ENCODE measurements around the gene RFX6.
A peak's percentile ranks its signal among the peaks of the same experiment; 100 is the strongest.

RFX6 gene

GRCh38 chr6:116932496-116932895, 55.5 kb downstream of the RFX6 start (continued):
- TF ChIP-seq GLI2 (tag by site-specific recombination; IDR thresholded peaks at IDR 0.05; ENCODE audit: borderline replicate concordance, low read depth) (no peak), ZNF214 (tag by site-specific recombination; IDR thresholded peaks at IDR 0.05; ENCODE audit: borderline replicate concordance) (no peak), BCL11B (tag by site-specific recombination; IDR thresholded peaks at IDR 0.05; ENCODE audit: low read depth) (peak; percentile 59; the same call in 1 of the 2 replicates), BCL6B (tag by site-specific recombination; IDR thresholded peaks at IDR 0.05) (peak; percentile 68), ZNF121 (tag by site-specific recombination; IDR thresholded peaks at IDR 0.05) (no peak), TSHZ1 (tag by site-specific recombination; IDR thresholded peaks at IDR 0.05; ENCODE audit: borderline replicate concordance) (peak; percentile 72; the same call in 1 of the 2 replicates), ZNF558 (tag by site-specific recombination; IDR thresholded peaks at IDR 0.05) (no peak), ZNF529 (tag by site-specific recombination; IDR thresholded peaks at IDR 0.05; ENCODE audit: insufficient replicate concordance) (no peak), ZNF561 (tag by site-specific recombination; IDR thresholded peaks at IDR 0.05; ENCODE audit: borderline replicate concordance) (0 out of 2 replicates have a peak, but pooled peaks have one; percentile 23), ZNF302 (tag by site-specific recombination; IDR thresholded peaks at IDR 0.05; ENCODE audit: low read depth) (0 out of 2 replicates have a peak, but pooled peaks have one; percentile 13), ZNF560 (tag by site-specific recombination; IDR thresholded peaks at IDR 0.05; ENCODE audit: borderline replicate concordance) (no peak), ZBTB21 (tag by site-specific recombination; IDR thresholded peaks at IDR 0.05) (no peak), ZNF629 (tag by site-specific recombination; IDR thresholded peaks at IDR 0.05) (peak; percentile 42; the same call in 1 of the 2 replicates), SP2 (tag by site-specific recombination; IDR thresholded peaks at IDR 0.05) (no peak), ZNF16 (tag by site-specific recombination; IDR thresholded peaks at IDR 0.05; ENCODE audit: low read depth) (no peak), ZNF585B (tag by site-specific recombination; IDR thresholded peaks at IDR 0.05) (no peak)
- TF ChIP-seq, protein P1, sequence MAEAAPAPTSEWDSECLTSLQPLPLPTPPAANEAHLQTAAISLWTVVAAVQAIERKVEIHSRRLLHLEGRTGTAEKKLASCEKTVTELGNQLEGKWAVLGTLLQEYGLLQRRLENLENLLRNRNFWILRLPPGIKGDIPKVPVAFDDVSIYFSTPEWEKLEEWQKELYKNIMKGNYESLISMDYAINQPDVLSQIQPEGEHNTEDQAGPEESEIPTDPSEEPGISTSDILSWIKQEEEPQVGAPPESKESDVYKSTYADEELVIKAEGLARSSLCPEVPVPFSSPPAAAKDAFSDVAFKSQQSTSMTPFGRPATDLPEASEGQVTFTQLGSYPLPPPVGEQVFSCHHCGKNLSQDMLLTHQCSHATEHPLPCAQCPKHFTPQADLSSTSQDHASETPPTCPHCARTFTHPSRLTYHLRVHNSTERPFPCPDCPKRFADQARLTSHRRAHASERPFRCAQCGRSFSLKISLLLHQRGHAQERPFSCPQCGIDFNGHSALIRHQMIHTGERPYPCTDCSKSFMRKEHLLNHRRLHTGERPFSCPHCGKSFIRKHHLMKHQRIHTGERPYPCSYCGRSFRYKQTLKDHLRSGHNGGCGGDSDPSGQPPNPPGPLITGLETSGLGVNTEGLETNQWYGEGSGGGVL (tag by site-specific recombination; IDR thresholded peaks at IDR 0.05), result no peak
- TF ChIP-seq, protein P2, sequence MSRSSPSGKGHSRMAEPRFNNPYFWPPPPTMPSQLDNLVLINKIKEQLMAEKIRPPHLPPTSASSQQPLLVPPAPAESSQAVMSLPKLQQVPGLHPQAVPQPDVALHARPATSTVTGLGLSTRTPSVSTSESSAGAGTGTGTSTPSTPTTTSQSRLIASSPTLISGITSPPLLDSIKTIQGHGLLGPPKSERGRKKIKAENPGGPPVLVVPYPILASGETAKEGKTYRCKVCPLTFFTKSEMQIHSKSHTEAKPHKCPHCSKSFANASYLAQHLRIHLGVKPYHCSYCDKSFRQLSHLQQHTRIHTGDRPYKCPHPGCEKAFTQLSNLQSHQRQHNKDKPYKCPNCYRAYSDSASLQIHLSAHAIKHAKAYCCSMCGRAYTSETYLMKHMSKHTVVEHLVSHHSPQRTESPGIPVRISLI (tag by site-specific recombination; IDR thresholded peaks at IDR 0.05), result peak; percentile 77

GRCh38 chr6:116933485-116933884, 56.4 kb downstream of the RFX6 start:
- H3K9me3 ChIP-seq (ENCODE audit: control insufficient read depth, insufficient read depth, low read depth, low read length), result no peaks in the 10 kb centered on the region
- peaks cover 26% of the 10 kb centered on the region for H3K4me1 ChIP-seq (ENCODE audit: control insufficient read depth, insufficient read depth, low read length)
- no peak overlapping the region for H3K4me3 ChIP-seq (ENCODE audit: low read depth, low read length)
- CTCF ChIA-PET, result interaction anchor here (0.6 kb wide), 1 partner anchor 716 kb away, joined by 3 read pairs; no protein-coding TSS in a partner anchor
- no peaks in the 10 kb centered on the region for H3K36me3 ChIP-seq (ENCODE audit: control insufficient read depth in 2 of 2, insufficient read depth in 1 of 2, low read length in 2 of 2)
- H3K27ac ChIP-seq (ENCODE audit: extremely low read depth, low read depth, low read length), result no peak overlapping the region
- POLR2A ChIA-PET, result interaction anchor here (0.5 kb wide), 1 partner anchor 265 kb away, joined by 3 read pairs; no protein-coding TSS in a partner anchor
- no peak for TF ChIP-seq YY1 (tag by site-specific recombination; IDR thresholded peaks at IDR 0.05)
- TF ChIP-seq ZNF2 (tag by site-specific recombination; IDR thresholded peaks at IDR 0.05), result no peak; the same call in 1 of the 2 replicates
- peak; percentile 98 for TF ChIP-seq FEZF1 (tag by site-specific recombination; IDR thresholded peaks at IDR 0.05)
- TF ChIP-seq ZNF623 (tag by site-specific recombination; IDR thresholded peaks at IDR 0.05), result no peak
- no peak for TF ChIP-seq ZNF202 (tag by site-specific recombination; IDR thresholded peaks at IDR 0.05; ENCODE audit: borderline replicate concordance)
- TF ChIP-seq ZSCAN16 (tag by site-specific recombination; IDR thresholded peaks at IDR 0.05), result no peak
- TF ChIP-seq ZNF830 (tag by site-specific recombination; IDR thresholded peaks at IDR 0.05; ENCODE audit: low read depth), result no peak
- TF ChIP-seq ZNF423 (tag by site-specific recombination; IDR thresholded peaks at IDR 0.05), result no peak
- no peak for TF ChIP-seq MEIS1 (CRISPR knock-in tag; IDR thresholded peaks at IDR 0.05; ENCODE audit: borderline replicate concordance)
- TF ChIP-seq, protein P3, sequence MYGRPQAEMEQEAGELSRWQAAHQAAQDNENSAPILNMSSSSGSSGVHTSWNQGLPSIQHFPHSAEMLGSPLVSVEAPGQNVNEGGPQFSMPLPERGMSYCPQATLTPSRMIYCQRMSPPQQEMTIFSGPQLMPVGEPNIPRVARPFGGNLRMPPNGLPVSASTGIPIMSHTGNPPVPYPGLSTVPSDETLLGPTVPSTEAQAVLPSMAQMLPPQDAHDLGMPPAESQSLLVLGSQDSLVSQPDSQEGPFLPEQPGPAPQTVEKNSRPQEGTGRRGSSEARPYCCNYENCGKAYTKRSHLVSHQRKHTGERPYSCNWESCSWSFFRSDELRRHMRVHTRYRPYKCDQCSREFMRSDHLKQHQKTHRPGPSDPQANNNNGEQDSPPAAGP (tag by site-specific recombination; IDR thresholded peaks at IDR 0.05), result no peak
- no peak for TF ChIP-seq ZNF76 (tag by site-specific recombination; IDR thresholded peaks at IDR 0.05; ENCODE audit: borderline replicate concordance, low read depth)
- no peak for TF ChIP-seq ZNF292 (tag by site-specific recombination; IDR thresholded peaks at IDR 0.05; ENCODE audit: borderline replicate concordance, low read depth)

Data from HEK293 (cell line).